HepG2 (cell line): ENCODE data around the gene RWDD2A. TPM values are rescaled to one million over a fixed set of nuclear protein-coding genes. Genes with fewer than 3 reads are reported as not detected.

Experiments used
- CAMTA2 ChIP-seq: sonication (generic); formaldehyde crosslinking; IDR thresholded peaks from 2 replicates; pipeline ENCODE4 v1.4.0; 2020; ENCODE audit warnings: mild to moderate bottlenecking, missing genetic modification reagents, borderline replicate concordance
- CBX5 ChIP-seq: sonication (generic); formaldehyde crosslinking; IDR thresholded peaks from 2 replicates; pipeline ENCODE4 v1.4.0; 2020; ENCODE audit warnings: missing genetic modification reagents, borderline replicate concordance
- HOXA3 ChIP-seq: sonication (generic); formaldehyde crosslinking; IDR thresholded peaks from 2 replicates; pipeline ENCODE4 v1.5.0; 2020; ENCODE audit warnings: missing genetic modification reagents
- MTA1 ChIP-seq: sonication (generic); formaldehyde crosslinking; IDR thresholded peaks from 2 replicates; pipeline ENCODE4 v1.4.0; 2020; ENCODE audit warnings: missing genetic modification reagents, mild to moderate bottlenecking, borderline replicate concordance
- MXD1 ChIP-seq: sonication (generic); formaldehyde crosslinking; IDR thresholded peaks from 2 replicates; pipeline ENCODE4 v1.4.0; 2020; ENCODE audit warnings: mild to moderate bottlenecking, missing genetic modification reagents
- NCOR1 ChIP-seq: fragments of 200-600 bp; sonication (generic); IDR thresholded peaks from 2 replicates; pipeline ENCODE4 v1.7.0; 2017; ENCODE audit warnings: antibody characterized with exemption, low read length, borderline replicate concordance
- NR2C2 ChIP-seq: sonication (generic); formaldehyde crosslinking; IDR thresholded peaks from 2 replicates; pipeline ENCODE4 v1.4.0; 2020; ENCODE audit warnings: missing genetic modification reagents, mild to moderate bottlenecking, moderate library complexity, borderline replicate concordance
- SIX4 ChIP-seq: sonication (generic); formaldehyde crosslinking; IDR thresholded peaks from 2 replicates; pipeline ENCODE4 v1.4.0; 2020; ENCODE audit warnings: missing genetic modification reagents
- STAT5B ChIP-seq: sonication (generic); formaldehyde crosslinking; IDR thresholded peaks from 2 replicates; pipeline ENCODE4 v1.4.0; 2020; ENCODE audit warnings: missing genetic modification reagents
- TOPORS ChIP-seq: sonication (generic); formaldehyde crosslinking; IDR thresholded peaks from 2 replicates; pipeline ENCODE4 v1.8.0; 2023; ENCODE audit warnings: mild to moderate bottlenecking, missing genetic modification reagents
- ZBTB8A ChIP-seq: sonication (generic); formaldehyde crosslinking; IDR thresholded peaks from 2 replicates; pipeline ENCODE4 v1.4.0; 2020; ENCODE audit warnings: mild to moderate bottlenecking, low read depth, missing genetic modification reagents, borderline replicate concordance
- ZNF160 ChIP-seq: sonication (generic); formaldehyde crosslinking; IDR thresholded peaks from 2 replicates; pipeline ENCODE4 v1.8.0; 2022; ENCODE audit warnings: mild to moderate bottlenecking, inconsistent platforms, missing genetic modification reagents
- ZNF205 ChIP-seq: IDR thresholded peaks from 2 replicates; pipeline ENCODE4 v1.6.1; 2018; ENCODE audit warnings: missing biosample characterization, missing genetic modification reagents
- ZNF329 ChIP-seq: sonication (generic); formaldehyde crosslinking; IDR thresholded peaks from 2 replicates; pipeline ENCODE4 v1.9.0; 2021; ENCODE audit warnings: low read depth, mild to moderate bottlenecking, missing genetic modification reagents
- ZNF335 ChIP-seq: sonication (generic); formaldehyde crosslinking; IDR thresholded peaks from 2 replicates; pipeline ENCODE4 v1.4.0; 2020; ENCODE audit warnings: missing genetic modification reagents
- ZNF510 ChIP-seq: sonication (generic); formaldehyde crosslinking; IDR thresholded peaks from 2 replicates; pipeline ENCODE4 v1.4.0; 2020; ENCODE audit warnings: low read depth, mild to moderate bottlenecking, missing genetic modification reagents
- ZNF572 ChIP-seq: sonication (generic); formaldehyde crosslinking; IDR thresholded peaks from 2 replicates; pipeline ENCODE4 v1.5.1; 2020; ENCODE audit warnings: mild to moderate bottlenecking, missing genetic modification reagents
- ZNF576 ChIP-seq: sonication (generic); formaldehyde crosslinking; IDR thresholded peaks from 2 replicates; pipeline ENCODE4 v1.4.0; 2020; ENCODE audit warnings: mild to moderate bottlenecking, missing genetic modification reagents
- polyA plus RNA-seq, 8 experiments: library from polyadenylated mRNA; depleted of rRNA in 3 of 8; stranded (reverse) in 7 of 8; unstranded in 1 of 8; fragments of >200 nt; fragmentation: Illumina TruSeq in 4 of 8; extraction: Trizol in 4 of 8; gene quantifications; 2 replicates each; pipeline versions ENCODE4 v1.2.1 to v1.2.3, GENCODE V29; 2011 to 2016; ENCODE audit warnings: low read depth in 4 of 8, missing spikeins in 1 of 8, mixed read lengths in 1 of 8; ENCODE audit not compliant: insufficient read depth in 1 of 8
- total RNA-seq, 5 experiments: library from RNA; depleted of rRNA; stranded (reverse); fragments of >200 nt; fragmentation: Illumina TruSeq; extraction: Trizol; gene quantifications; 2 replicates each; pipeline ENCODE4 v1.2.3, GENCODE V29; 2016; ENCODE audit warnings: low read depth in 1 of 5
- TF ChIP-seq, protein P1 (sequence below), 2 experiments: sonication (generic) in 1 of 2; formaldehyde crosslinking in 1 of 2; IDR thresholded peaks; 2 replicates each; pipeline versions ENCODE4 v1.4.0 to v1.6.1; 2016 to 2020; ENCODE audit warnings: borderline replicate concordance in 1 of 2, low read depth in 1 of 2, mild to moderate bottlenecking in 1 of 2, missing genetic modification reagents in 1 of 2
- TF ChIP-seq, protein P2 (sequence below): sonication (generic); formaldehyde crosslinking; IDR thresholded peaks from 2 replicates; pipeline ENCODE4 v1.5.0; 2020; ENCODE audit warnings: missing genetic modification reagents, mild to moderate bottlenecking, borderline replicate concordance

The RWDD2A gene
- total and polyA plus RNA-seq, 2 of the 13 experiments (the other 11 are each of a cell fraction or from before 2014, with no cell fraction given): 5.3 to 8.1 TPM

- no peak; the same call in 1 of the 2 replicates for TF ChIP-seq ZNF576 (CRISPR knock-in tag)
- TF ChIP-seq ZNF510: no peak
- TF ChIP-seq NCOR1: no peak; the same call in 1 of the 2 replicates
- TF ChIP-seq CAMTA2: no peak
- TF ChIP-seq, protein P1, sequence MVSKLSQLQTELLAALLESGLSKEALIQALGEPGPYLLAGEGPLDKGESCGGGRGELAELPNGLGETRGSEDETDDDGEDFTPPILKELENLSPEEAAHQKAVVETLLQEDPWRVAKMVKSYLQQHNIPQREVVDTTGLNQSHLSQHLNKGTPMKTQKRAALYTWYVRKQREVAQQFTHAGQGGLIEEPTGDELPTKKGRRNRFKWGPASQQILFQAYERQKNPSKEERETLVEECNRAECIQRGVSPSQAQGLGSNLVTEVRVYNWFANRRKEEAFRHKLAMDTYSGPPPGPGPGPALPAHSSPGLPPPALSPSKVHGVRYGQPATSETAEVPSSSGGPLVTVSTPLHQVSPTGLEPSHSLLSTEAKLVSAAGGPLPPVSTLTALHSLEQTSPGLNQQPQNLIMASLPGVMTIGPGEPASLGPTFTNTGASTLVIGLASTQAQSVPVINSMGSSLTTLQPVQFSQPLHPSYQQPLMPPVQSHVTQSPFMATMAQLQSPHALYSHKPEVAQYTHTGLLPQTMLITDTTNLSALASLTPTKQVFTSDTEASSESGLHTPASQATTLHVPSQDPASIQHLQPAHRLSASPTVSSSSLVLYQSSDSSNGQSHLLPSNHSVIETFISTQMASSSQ (IDR thresholded peaks at IDR 0.05; ENCODE audit: low read depth): no peak
- TF ChIP-seq, protein P1 (CRISPR knock-in tag; IDR thresholded peaks at IDR 0.05; ENCODE audit: borderline replicate concordance): no peak
- TF ChIP-seq ZNF160: peak; percentile 78
- no peak for TF ChIP-seq STAT5B
- TF ChIP-seq SIX4 (CRISPR knock-in tag): 0 out of 2 replicates have a peak, but pooled peaks have one; percentile 28
- TF ChIP-seq MTA1: no peak
- TF ChIP-seq ZNF205 (CRISPR knock-in tag): peak; percentile 49; the same call in 1 of the 2 replicates
- no peak for TF ChIP-seq ZBTB8A (CRISPR knock-in tag)
- TF ChIP-seq, protein P2, sequence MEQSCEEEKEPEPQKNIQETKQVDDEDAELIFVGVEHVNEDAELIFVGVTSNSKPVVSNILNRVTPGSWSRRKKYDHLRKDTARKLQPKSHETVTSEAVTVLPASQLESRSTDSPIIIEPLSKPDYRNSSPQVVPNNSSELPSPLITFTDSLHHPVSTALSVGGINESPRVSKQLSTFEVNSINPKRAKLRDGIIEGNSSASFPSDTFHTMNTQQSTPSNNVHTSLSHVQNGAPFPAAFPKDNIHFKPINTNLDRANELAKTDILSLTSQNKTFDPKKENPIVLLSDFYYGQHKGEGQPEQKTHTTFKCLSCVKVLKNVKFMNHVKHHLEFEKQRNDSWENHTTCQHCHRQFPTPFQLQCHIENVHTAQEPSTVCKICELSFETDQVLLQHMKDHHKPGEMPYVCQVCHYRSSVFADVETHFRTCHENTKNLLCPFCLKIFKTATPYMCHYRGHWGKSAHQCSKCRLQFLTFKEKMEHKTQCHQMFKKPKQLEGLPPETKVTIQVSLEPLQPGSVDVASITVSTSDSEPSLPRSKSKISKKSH (CRISPR knock-in tag): no peak; the same call in 1 of the 2 replicates
- TF ChIP-seq MXD1 (CRISPR knock-in tag): peak; percentile 94
- peak; percentile 42; the same call in 1 of the 2 replicates for TF ChIP-seq CBX5 (CRISPR knock-in tag)
- TF ChIP-seq NR2C2 (CRISPR knock-in tag): 0 out of 2 replicates have a peak, but pooled peaks have one; percentile 35
- TF ChIP-seq ZNF329 (CRISPR knock-in tag): peak; percentile 72; the same call in 1 of the 2 replicates
- peak; percentile 57; the same call in 1 of the 2 replicates for TF ChIP-seq HOXA3 (CRISPR knock-in tag)
- peak; percentile 21; the same call in 1 of the 2 replicates for TF ChIP-seq ZNF335 (CRISPR knock-in tag)
- TF ChIP-seq TOPORS (CRISPR knock-in tag): peak; percentile 46; the same call in 1 of the 2 replicates
- 0 out of 2 replicates have a peak, but pooled peaks have one; percentile 71 for TF ChIP-seq ZNF572 (CRISPR knock-in tag)
Measured at GRCh38 chr6:83192871-83193746, at the start of gene RWDD2A, which contains the start of gene PGM3 (continued).
